A549 (cell line): ENCODE data around the gene MACROH2A2.

Source experiments
- BHLHE40 ChIP-seq: IDR thresholded peaks from 2 replicates; pipeline ENCODE4 v1.6.1; 2012; ENCODE audit warnings: low read depth, low read length, inconsistent platforms
- CBX8 ChIP-seq: fragments of 200-600 bp; sonication (generic); IDR thresholded peaks from 2 replicates; pipeline ENCODE4 v1.6.1; 2016
- EP300 ChIP-seq, 2 experiments: fragments of >200 bp; sonication (Bioruptor Twin); formaldehyde crosslinking; IDR thresholded peaks; 2 replicates in 1 of 2; 3 replicates in 1 of 2; pipeline ENCODE4 v1.6.1; 2016 to 2017
- ESRRA ChIP-seq: fragments of 150-350 bp; IDR thresholded peaks from 2 replicates; pipeline ENCODE4 v1.6.1; 2014; ENCODE audit warnings: mild to moderate bottlenecking, low read length, borderline replicate concordance
- KDM1A ChIP-seq: fragments of 200-600 bp; sonication (generic); IDR thresholded peaks from 2 replicates; pipeline ENCODE4 v1.6.1; 2016; ENCODE audit warnings: low read depth, mild to moderate bottlenecking
- POLR2A ChIP-seq: IDR thresholded peaks from 2 replicates; pipeline ENCODE4 v1.6.1; 2012; ENCODE audit warnings: mild to moderate bottlenecking, low read length
- TF ChIP-seq, protein P1 (sequence below): fragments of >200 bp; sonication (Bioruptor Twin); formaldehyde crosslinking; IDR thresholded peaks from 3 replicates; pipeline ENCODE4 v1.5.1; 2016
- TF ChIP-seq, protein P2 (sequence below): fragments of 150-350 bp; IDR thresholded peaks from 2 replicates; pipeline ENCODE4 v1.6.1; 2014; ENCODE audit warnings: low read depth, mild to moderate bottlenecking, low read length

GRCh38 chr10:70137135-70137534, 84.5 kb downstream of the MACROH2A2 start:
- TF ChIP-seq BHLHE40 (no peak), CBX8 (no peak), POLR2A (no peak), EP300 (IDR thresholded peaks at IDR 0.05) (no peak), KDM1A (no peak), ESRRA (no peak)
- TF ChIP-seq, protein P1, sequence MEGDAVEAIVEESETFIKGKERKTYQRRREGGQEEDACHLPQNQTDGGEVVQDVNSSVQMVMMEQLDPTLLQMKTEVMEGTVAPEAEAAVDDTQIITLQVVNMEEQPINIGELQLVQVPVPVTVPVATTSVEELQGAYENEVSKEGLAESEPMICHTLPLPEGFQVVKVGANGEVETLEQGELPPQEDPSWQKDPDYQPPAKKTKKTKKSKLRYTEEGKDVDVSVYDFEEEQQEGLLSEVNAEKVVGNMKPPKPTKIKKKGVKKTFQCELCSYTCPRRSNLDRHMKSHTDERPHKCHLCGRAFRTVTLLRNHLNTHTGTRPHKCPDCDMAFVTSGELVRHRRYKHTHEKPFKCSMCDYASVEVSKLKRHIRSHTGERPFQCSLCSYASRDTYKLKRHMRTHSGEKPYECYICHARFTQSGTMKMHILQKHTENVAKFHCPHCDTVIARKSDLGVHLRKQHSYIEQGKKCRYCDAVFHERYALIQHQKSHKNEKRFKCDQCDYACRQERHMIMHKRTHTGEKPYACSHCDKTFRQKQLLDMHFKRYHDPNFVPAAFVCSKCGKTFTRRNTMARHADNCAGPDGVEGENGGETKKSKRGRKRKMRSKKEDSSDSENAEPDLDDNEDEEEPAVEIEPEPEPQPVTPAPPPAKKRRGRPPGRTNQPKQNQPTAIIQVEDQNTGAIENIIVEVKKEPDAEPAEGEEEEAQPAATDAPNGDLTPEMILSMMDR: no peak
- TF ChIP-seq, protein P2, sequence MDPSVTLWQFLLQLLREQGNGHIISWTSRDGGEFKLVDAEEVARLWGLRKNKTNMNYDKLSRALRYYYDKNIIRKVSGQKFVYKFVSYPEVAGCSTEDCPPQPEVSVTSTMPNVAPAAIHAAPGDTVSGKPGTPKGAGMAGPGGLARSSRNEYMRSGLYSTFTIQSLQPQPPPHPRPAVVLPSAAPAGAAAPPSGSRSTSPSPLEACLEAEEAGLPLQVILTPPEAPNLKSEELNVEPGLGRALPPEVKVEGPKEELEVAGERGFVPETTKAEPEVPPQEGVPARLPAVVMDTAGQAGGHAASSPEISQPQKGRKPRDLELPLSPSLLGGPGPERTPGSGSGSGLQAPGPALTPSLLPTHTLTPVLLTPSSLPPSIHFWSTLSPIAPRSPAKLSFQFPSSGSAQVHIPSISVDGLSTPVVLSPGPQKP: no peak
